GM21529 (cell line): ENCODE results near the gene DOCK7.

Source experiments
- ATAC-seq: cut with Tn5 transposase; IDR thresholded peaks from one replicate; pipeline ENCODE4 v1.9.1; 2021; ENCODE audit not compliant: unreplicated experiment

DOCK7 gene

GRCh38 chr1:62467092-62467491 lies 221.1 kb downstream of the DOCK7 start:
- no peak for ATAC-seq

- ATAC-seq, result no peak
Measured at GRCh38 chr1:62462370-62462769, 225.8 kb downstream of the DOCK7 start.

- ATAC-seq, result no peak
Measured at GRCh38 chr1:62457955-62458354, 230.2 kb downstream of the DOCK7 start.

GRCh38 chr1:62452951-62453350 lies 235.2 kb downstream of the DOCK7 start:
- ATAC-seq, result no peak

- ATAC-seq, result no peak
Measured at GRCh38 chr1:62450301-62450700, 237.9 kb downstream of the DOCK7 start.

GRCh38 chr1:62448221-62448933 lies 239.8 kb downstream of the DOCK7 start:
- ATAC-seq, result no peak

GRCh38 chr1:62444701-62445100 lies 243.5 kb downstream of the DOCK7 start:
- no peak for ATAC-seq

GRCh38 chr1:62439652-62440371 lies 248.4 kb downstream of the DOCK7 start:
- peak; percentile 29 for ATAC-seq

GRCh38 chr1:62438163-62438562 lies 250.0 kb downstream of the DOCK7 start:
- no peak for ATAC-seq

GRCh38 chr1:62437273-62437940 lies 250.8 kb downstream of the DOCK7 start:
- ATAC-seq, result no peak

- peak; percentile 70 for ATAC-seq
Measured at GRCh38 chr1:62436466-62437272, 251.5 kb downstream of the DOCK7 start, which contains the start of gene USP1. TSS of gene USP1 (plus strand) at chr1:62437049. CDS start at chr1:62439868, 2,819 bp downstream.

GRCh38 chr1:62436039-62436465 lies 252.1 kb downstream of the DOCK7 start:
- ATAC-seq, result peak; percentile 57

- ATAC-seq, result no peak
Measured at GRCh38 chr1:62435231-62436038, 252.8 kb downstream of the DOCK7 start.

GRCh38 chr1:62434618-62435001 lies 253.6 kb downstream of the DOCK7 start:
- no peak for ATAC-seq

- ATAC-seq, result no peak
Measured at GRCh38 chr1:62433861-62434617, 254.1 kb downstream of the DOCK7 start.

- ATAC-seq, result no peak
Measured at GRCh38 chr1:62429581-62429980, 258.6 kb downstream of the DOCK7 start.

- ATAC-seq, result no peak
Measured at GRCh38 chr1:62428351-62428750, 259.8 kb downstream of the DOCK7 start.

- no peak for ATAC-seq
Measured at GRCh38 chr1:62426794-62427193, 261.4 kb downstream of the DOCK7 start.

GRCh38 chr1:62426237-62426636 lies 261.9 kb downstream of the DOCK7 start:
- ATAC-seq, result no peak
